HAP-1 (cell line): Measurements from ENCODE around the gene TRIM24.

ENCODE experiments used
- DNase-seq, 2 experiments: peaks; one replicate each; pipeline ENCODE4 v3.0.0-alpha.2; 2016 to 2020; ENCODE audit warnings: low spot score in 2 of 2
- H3K27me3 ChIP-seq: fragments of 250-450 bp; sonication (Bioruptor Pico); 2 replicates; pipeline ENCODE4 v1.5.1; 2020; ENCODE audit warnings: low read depth, mild to moderate bottlenecking, moderate library complexity
- H3K36me3 ChIP-seq: fragments of 250-450 bp; sonication (Bioruptor Pico); replicated peaks from 2 replicates; pipeline ENCODE4 v1.5.1; 2020; ENCODE audit warnings: mild to moderate bottlenecking
- H3K4me1 ChIP-seq: fragments of 250-450 bp; sonication (Bioruptor Pico); 2 replicates; pipeline ENCODE4 v1.5.1; 2020; ENCODE audit warnings: mild to moderate bottlenecking
- H3K4me3 ChIP-seq: fragments of 250-450 bp; sonication (Bioruptor Pico); 2 replicates; pipeline ENCODE4 v1.5.1; 2020; ENCODE audit warnings: mild to moderate bottlenecking, moderate library complexity
- H3K9me3 ChIP-seq: fragments of 250-450 bp; sonication (Bioruptor Pico); 2 replicates; pipeline ENCODE4 v1.5.1; 2020; ENCODE audit warnings: mild to moderate bottlenecking, moderate library complexity
- in situ Hi-C: fragments of 300-500 bp; cut with MboI; formaldehyde crosslinking; loops from 3 replicates; pipeline ENCODE4 v1.14.3; 2020; ENCODE audit warnings: low sequenced_read_pairs, inconsistent platforms, mixed read lengths

The TRIM24 gene

GRCh38 chr7:138565451-138566114 is 105.5 kb downstream of the TRIM24 start:
- Histone ChIP-seq H3K4me3 (no peak overlapping the region), H3K27me3 (no peaks in the 10 kb centered on the region), H3K4me1 (no peaks in the 10 kb centered on the region), H3K9me3 (peaks cover 18% of the 10 kb centered on the region), H3K36me3 (peaks cover 95% of the 10 kb centered on the region)
- no peak for DNase-seq
- in situ Hi-C loops = no loop called here

DNA sequence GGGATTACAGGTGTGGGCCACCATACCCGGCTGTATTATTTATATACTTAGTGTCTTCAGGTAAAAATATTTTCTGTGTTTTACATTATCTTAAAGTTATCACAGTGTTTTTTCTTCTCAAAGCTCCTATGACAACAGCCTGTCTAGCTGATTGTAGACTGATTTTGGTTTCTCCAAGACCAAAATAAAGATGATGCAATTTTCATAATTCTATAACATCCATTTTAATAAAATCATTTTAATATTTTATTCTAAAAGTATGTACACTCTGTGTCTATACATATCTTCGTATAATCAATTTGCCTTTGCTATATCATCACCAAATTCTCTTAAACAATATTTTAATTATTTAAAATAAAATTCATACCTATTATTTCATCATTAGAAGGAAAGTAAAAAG is 108.6 kb downstream of the TRIM24 start:
- H3K9me3 ChIP-seq = peaks cover 11% of the 10 kb centered on the region
- no peaks in the 10 kb centered on the region for H3K4me1 ChIP-seq
- no peak for DNase-seq
- in situ Hi-C loops = no loop called here
- H3K27me3 ChIP-seq = no peaks in the 10 kb centered on the region
- H3K36me3 ChIP-seq = peaks cover 88% of the 10 kb centered on the region
- H3K4me3 ChIP-seq = no peak overlapping the region

DNA sequence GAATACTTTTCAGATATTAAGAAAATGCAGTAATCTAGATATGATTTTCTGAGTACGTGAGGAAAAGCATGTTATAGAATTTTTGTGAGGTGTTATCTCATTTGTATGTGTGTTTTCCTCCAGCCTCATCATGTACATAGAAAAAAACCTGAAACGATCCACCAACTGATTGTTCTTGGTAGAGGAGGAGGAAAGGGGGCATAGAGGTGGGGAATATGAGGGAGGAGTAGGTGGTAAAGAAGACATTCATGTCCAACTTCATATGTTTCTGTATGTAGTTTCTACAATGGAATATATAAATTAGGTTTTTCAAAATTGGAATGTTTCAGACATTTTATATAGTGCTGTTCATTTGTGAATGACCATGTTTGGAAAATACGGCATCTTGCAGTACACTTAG is 109.4 kb downstream of the TRIM24 start:
- no peak for DNase-seq

DNA sequence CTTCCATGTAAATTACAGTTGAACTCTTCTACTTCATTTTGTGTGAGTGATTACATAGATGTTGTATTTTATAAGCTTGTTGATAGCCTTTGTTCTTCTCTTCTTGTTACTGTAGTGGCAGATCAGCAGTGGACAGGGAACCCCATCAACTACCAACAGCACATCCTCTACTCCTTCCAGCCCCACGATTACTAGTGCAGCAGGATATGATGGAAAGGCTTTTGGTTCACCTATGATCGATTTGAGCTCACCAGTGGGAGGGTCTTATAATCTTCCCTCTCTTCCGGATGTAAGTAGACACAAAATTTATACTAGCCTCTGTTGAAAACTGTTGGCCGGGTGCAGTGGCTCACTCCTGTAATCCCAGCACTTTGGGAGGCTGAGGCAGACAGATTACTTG is 110.7 kb downstream of the TRIM24 start:
- in situ Hi-C loops = no loop called here
- peaks cover 86% of the 10 kb centered on the region for H3K36me3 ChIP-seq
- no peak for DNase-seq

More for the DNA sequence above, 109.4 kb downstream of the TRIM24 start:
- H3K27me3 ChIP-seq = no peaks in the 10 kb centered on the region
- no peak overlapping the region for H3K4me3 ChIP-seq
- H3K4me1 ChIP-seq = no peaks in the 10 kb centered on the region
- H3K36me3 ChIP-seq = peaks cover 88% of the 10 kb centered on the region
- peaks cover 10% of the 10 kb centered on the region for H3K9me3 ChIP-seq
- in situ Hi-C loops = no loop called here

GRCh38 chr7:138573741-138574140 is 113.7 kb downstream of the TRIM24 start:
- no peak for DNase-seq
- Histone ChIP-seq H3K9me3 (no peaks in the 10 kb centered on the region), H3K4me1 (0 out of 2 replicates have a peak, but pooled peaks cover 2% of the 10 kb centered on the region), H3K27me3 (no peaks in the 10 kb centered on the region), H3K36me3 (peaks cover 82% of the 10 kb centered on the region), H3K4me3 (no peak overlapping the region)
- in situ Hi-C loops = no loop called here

More for the DNA sequence above, 110.7 kb downstream of the TRIM24 start:
- no peaks in the 10 kb centered on the region for H3K27me3 ChIP-seq
- H3K4me1 ChIP-seq = no peaks in the 10 kb centered on the region
- no peak overlapping the region for H3K4me3 ChIP-seq
- peaks cover under 1% of the 10 kb centered on the region; the same call in 1 of the 2 replicates for H3K9me3 ChIP-seq

- in situ Hi-C loops = no loop called here
- Histone ChIP-seq H3K4me1 (0 out of 2 replicates have a peak, but pooled peaks cover 2% of the 10 kb centered on the region), H3K36me3 (peaks cover 85% of the 10 kb centered on the region), H3K4me3 (no peak overlapping the region), H3K9me3 (no peaks in the 10 kb centered on the region), H3K27me3 (no peaks in the 10 kb centered on the region)
- DNase-seq = no peak
Measured at GRCh38 chr7:138575897-138576428, 115.9 kb downstream of the TRIM24 start.

- Histone ChIP-seq H3K9me3 (no peaks in the 10 kb centered on the region), H3K27me3 (no peaks in the 10 kb centered on the region), H3K36me3 (peaks cover 89% of the 10 kb centered on the region), H3K4me3 (no peak overlapping the region), H3K4me1 (0 out of 2 replicates have a peak, but pooled peaks cover 2% of the 10 kb centered on the region)
- no peak for DNase-seq
- in situ Hi-C loops = no loop called here
Measured at GRCh38 chr7:138579136-138579535, 119.1 kb downstream of the TRIM24 start.

DNA sequence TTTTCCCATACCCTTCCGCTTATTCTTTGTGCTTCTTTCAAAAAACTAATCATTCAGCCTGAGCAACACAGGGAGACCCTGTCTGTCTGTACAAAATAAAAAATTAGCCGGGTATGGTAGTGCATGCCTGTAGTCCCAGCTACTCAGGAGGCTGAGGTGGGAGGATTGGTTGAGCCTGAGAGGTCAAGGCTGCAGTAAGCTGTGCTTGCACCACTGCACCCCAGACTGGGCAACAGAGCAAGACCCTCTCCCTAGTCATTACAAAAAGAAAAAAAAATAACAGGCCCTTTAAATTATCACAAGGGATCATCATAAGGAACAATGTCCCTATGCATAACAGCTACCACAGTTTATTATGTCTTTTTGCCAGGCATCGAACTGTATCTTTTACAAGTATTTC is 119.6 kb downstream of the TRIM24 start:
- no peaks in the 10 kb centered on the region for H3K9me3 ChIP-seq
- no peak overlapping the region for H3K4me3 ChIP-seq
- peaks cover 89% of the 10 kb centered on the region for H3K36me3 ChIP-seq
- no peak for DNase-seq
- 0 out of 2 replicates have a peak, but pooled peaks cover 2% of the 10 kb centered on the region for H3K4me1 ChIP-seq
- in situ Hi-C loops = no loop called here
- H3K27me3 ChIP-seq = no peaks in the 10 kb centered on the region

- in situ Hi-C loops = no loop called here
- DNase-seq = no peak
- Histone ChIP-seq H3K4me3 (no peak overlapping the region), H3K27me3 (no peaks in the 10 kb centered on the region), H3K9me3 (no peaks in the 10 kb centered on the region), H3K36me3 (peaks cover 91% of the 10 kb centered on the region), H3K4me1 (0 out of 2 replicates have a peak, but pooled peaks cover 2% of the 10 kb centered on the region)
Measured at GRCh38 chr7:138581065-138581464, 121.0 kb downstream of the TRIM24 start.

GRCh38 chr7:138584283-138584682 is 124.2 kb downstream of the TRIM24 start:
- Histone ChIP-seq H3K9me3 (no peaks in the 10 kb centered on the region), H3K4me1 (no peaks in the 10 kb centered on the region), H3K36me3 (peaks cover 81% of the 10 kb centered on the region), H3K4me3 (no peak overlapping the region), H3K27me3 (no peaks in the 10 kb centered on the region)
- in situ Hi-C loops = no loop called here
- no peak for DNase-seq

GRCh38 chr7:138584696-138585095 is 124.6 kb downstream of the TRIM24 start:
- in situ Hi-C loops = no loop called here

DNA sequence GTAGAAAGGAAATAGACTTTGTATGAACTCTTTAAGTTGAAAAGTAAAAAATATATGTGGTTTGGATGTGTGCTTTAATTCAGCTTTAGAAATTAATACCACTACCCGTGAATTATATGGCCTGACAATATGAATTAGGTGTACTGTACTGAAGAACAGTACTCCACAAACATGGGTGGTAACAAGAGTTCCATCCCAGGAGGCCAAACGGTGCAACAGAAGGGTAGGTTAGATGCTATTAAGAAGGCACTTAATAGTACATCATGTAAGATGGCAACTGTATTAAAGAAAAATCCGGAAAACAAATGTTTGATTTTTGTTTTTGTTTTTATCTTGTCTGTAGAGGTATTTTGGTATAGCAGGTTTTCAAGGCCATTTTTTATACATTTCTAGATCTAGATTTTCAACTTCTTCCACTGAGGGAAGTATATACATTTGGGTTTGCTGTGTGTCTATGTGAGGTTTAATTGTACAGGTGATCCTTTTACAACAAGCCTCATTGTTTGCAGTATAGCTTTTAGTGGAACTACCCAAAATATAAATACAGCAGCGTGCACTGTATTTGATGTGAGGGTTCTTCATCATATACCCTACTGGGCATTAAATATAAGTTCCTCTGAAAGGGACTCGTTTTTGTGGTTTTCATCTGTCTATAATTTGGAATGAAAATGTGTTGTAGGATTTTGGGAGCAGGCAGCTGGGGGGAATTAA is 125.4 kb downstream of the TRIM24 start:
- H3K27me3 ChIP-seq = no peaks in the 10 kb centered on the region
- DNase-seq = no peak
- no peaks in the 10 kb centered on the region for H3K9me3 ChIP-seq
- H3K36me3 ChIP-seq = peaks cover 69% of the 10 kb centered on the region
- H3K4me3 ChIP-seq = no peak overlapping the region
- H3K4me1 ChIP-seq = no peaks in the 10 kb centered on the region
- in situ Hi-C loops = no loop called here

More at GRCh38 chr7:138584696-138585095, 124.6 kb downstream of the TRIM24 start:
- no peaks in the 10 kb centered on the region for H3K27me3 ChIP-seq
- peaks cover 76% of the 10 kb centered on the region for H3K36me3 ChIP-seq
- no peaks in the 10 kb centered on the region for H3K9me3 ChIP-seq
- H3K4me3 ChIP-seq = no peak overlapping the region
- H3K4me1 ChIP-seq = no peaks in the 10 kb centered on the region
- DNase-seq = no peak

DNA sequence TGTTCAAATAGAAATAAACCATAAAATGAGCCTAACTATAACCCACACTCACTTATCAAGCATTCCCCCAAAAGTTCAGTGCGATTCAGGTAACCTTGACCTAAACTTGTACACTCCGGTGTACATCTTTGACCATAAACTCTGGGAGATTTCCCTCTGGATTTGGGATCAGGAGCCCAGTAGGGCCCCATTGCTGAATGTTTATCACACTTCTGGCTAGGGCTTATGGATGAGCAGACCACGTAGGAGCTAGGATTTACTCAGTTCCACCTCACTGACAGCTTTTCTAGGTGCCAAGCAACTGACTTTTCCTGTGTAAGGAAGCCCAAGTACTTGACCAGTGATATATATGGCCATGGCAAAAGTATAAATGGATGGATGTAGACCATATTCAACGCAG is 127.4 kb downstream of the TRIM24 start:
- Histone ChIP-seq H3K4me3 (no peak overlapping the region), H3K36me3 (peaks cover 51% of the 10 kb centered on the region), H3K27me3 (no peaks in the 10 kb centered on the region), H3K4me1 (no peaks in the 10 kb centered on the region), H3K9me3 (no peaks in the 10 kb centered on the region)
- no peak for DNase-seq
- in situ Hi-C loops = no loop called here

GRCh38 chr7:138588986-138589385 is 128.9 kb downstream of the TRIM24 start:
- DNase-seq = no peak
- Histone ChIP-seq H3K4me1 (no peaks in the 10 kb centered on the region), H3K4me3 (no peak overlapping the region), H3K9me3 (no peaks in the 10 kb centered on the region), H3K27me3 (no peaks in the 10 kb centered on the region), H3K36me3 (peaks cover 37% of the 10 kb centered on the region)
- in situ Hi-C loops = no loop called here
